ENCODE measurements around the gene RIMS4. TPM values are rescaled to one million over a fixed set of nuclear protein-coding genes. Genes with fewer than 3 reads are reported as not detected.

Gene RIMS4
- total and polyA plus RNA-seq, 9 donors, result 0.95 to 17.2 (median 3.4) TPM

DNA sequence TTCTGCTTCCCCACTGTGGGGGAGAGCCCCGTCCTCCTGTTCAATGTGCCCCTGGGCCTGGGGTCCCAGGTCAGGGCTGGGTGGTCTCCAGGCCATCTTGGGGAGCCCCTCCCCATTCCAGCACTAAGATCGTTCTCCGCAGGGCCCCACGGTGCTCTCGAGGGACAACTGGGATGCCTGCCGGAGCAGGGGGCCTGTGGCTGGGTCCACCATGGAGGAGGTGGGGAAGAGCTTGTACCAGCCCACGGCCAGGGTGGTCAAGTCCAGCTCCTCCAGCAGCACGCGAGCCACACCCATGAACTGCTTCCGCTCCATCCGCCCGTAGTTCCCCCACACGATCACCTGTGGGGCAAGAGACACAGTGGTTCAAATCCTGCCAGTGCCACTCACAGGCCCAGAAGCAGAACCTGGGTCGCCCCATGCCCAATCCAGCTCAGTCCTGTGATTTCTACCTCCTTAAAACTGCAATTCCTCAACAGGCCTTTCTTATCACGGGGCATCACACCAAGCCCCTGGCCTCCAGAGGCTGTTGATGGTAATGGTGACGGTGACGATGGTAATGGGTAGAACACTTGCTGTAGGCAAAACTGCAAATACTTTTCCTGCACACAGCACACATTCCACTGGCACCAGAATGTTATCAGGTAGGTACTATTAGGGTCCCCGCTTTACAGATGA is 54.2 kb downstream of the RIMS4 start:
- Histone ChIP-seq H3K36me3 (no peaks in the 10 kb centered on the region), H3K27me3 (no peaks in the 10 kb centered on the region), H3K4me1 (ENCODE audit: insufficient read depth) (no peaks in the 10 kb centered on the region), H3K9me3 (no peaks in the 10 kb centered on the region), H3K27ac (no peak overlapping the region), H3K4me3 (no peak overlapping the region)
- intact Hi-C loops (cut with DNase I), result loop anchor here in 1 of 4 donors (10.0 kb wide), 2 partner anchors 209 to 1161 kb away; partner anchors contain the start of genes IFT52, STK4 and TOMM34
- no peak for DNase-seq
- TF ChIP-seq EP300 (IDR thresholded peaks at IDR 0.05), result no peak
- no peak for TF ChIP-seq POLR2A (IDR thresholded peaks at IDR 0.05)
- no peak for TF ChIP-seq CTCF (IDR thresholded peaks at IDR 0.05)
- WGBS, 3 donors, result 87 to 90% (median 87%) methylated on average over 18 of the region's 18 CpGs

DNA sequence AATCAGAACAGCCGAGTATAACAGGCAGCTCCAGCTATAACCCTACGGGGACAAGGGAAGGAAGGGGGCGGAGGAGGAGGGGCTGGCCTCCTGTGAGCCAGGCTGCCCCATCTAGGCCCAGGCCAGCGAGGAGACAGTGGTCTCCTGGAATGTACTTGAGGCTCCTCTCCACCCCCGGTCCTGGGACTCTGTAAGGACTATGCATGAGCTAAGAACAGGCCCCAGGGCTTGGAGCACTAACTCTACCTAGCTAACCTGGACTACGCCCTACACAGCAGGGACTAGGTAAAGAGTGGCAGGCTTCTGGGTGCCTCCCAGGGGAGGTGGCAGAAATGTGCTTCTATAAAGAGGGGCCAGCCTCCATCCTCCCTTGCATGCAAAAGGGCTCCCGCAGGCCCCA is 55.8 kb downstream of the RIMS4 start:
- H3K27ac ChIP-seq, result no peak overlapping the region
- H3K4me1 ChIP-seq (ENCODE audit: insufficient read depth), result no peaks in the 10 kb centered on the region
- 66 to 74% (median 71%) methylated on average over 7 of the region's 7 CpGs for WGBS, 3 donors
- no peaks in the 10 kb centered on the region for H3K9me3 ChIP-seq
- no peak overlapping the region for H3K4me3 ChIP-seq
- intact Hi-C loops (cut with DNase I), result loop anchor here in 2 of 4 donors (5.0 to 10.0 kb wide), 3 partner anchors 108 to 1160 kb away; partner anchors contain the start of genes IFT52 (in 1 of the 2), STK4 (in 1 of the 2) and TOMM34 (in 1 of the 2)
- no peak for DNase-seq
- no peak for TF ChIP-seq CTCF (IDR thresholded peaks at IDR 0.05)
- no peak for TF ChIP-seq POLR2A (IDR thresholded peaks at IDR 0.05)
- no peak for TF ChIP-seq EP300 (IDR thresholded peaks at IDR 0.05)
- H3K36me3 ChIP-seq, result no peaks in the 10 kb centered on the region
- no peaks in the 10 kb centered on the region for H3K27me3 ChIP-seq

DNA sequence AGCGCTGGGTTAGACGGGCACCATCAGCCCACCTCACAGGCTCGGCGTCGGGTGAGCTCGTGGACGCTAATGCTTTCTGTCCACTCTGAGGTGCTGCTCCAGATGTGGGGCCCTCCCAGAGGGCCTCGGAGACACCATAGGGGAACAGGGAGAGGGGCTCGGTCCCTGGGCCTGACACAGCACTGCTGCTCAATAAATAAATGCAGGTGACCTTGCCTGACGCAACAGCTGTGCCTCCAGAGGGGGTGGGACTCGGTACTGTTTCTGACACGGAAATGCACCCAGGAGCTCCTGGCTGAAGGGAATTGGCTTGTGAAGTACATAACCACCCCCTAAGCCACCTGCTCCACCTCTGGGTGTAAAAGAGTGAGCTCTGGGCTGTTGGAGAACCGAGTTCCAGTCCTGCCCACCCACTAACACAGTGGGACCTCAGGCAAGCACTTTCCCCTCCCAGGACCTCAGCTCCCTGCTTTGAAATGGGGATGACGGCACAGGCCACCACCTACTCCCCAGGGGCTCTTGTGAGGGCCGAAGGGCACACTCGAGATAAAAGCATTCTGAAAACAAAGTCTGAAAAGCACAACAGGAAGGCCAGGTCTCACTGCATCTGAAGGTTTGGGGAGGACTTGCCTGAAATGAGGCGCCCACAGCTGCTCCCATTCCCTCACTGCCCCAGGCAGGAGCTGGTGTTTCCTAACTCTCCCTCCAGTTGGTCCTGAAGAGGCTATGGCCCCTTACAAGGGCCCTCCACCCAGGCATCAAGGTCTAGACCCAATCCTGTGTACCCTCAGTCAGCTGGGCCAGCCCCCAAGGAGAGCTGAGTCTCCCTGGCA is 58.0 kb downstream of the RIMS4 start:
- Histone ChIP-seq H3K36me3 (no peaks in the 10 kb centered on the region), H3K4me3 (no peak overlapping the region), H3K9me3 (no peaks in the 10 kb centered on the region), H3K4me1 (ENCODE audit: insufficient read depth) (no peaks in the 10 kb centered on the region), H3K27ac (no peak overlapping the region), H3K27me3 (no peaks in the 10 kb centered on the region)
- intact Hi-C loops (cut with DNase I), result loop anchor here in 2 of 4 donors (5.0 to 10.0 kb wide), 3 partner anchors 110 to 1158 kb away; partner anchors contain the start of genes IFT52 (in 1 of the 2), STK4 (in 1 of the 2) and TOMM34 (in 1 of the 2)
- WGBS, 3 donors, result 44 to 64% (median 57%) methylated on average over 17 of the region's 17 CpGs
- DNase-seq, result no peak
- TF ChIP-seq EP300 (IDR thresholded peaks at IDR 0.05) (no peak), POLR2A (IDR thresholded peaks at IDR 0.05) (no peak), CTCF (IDR thresholded peaks at IDR 0.05) (no peak)

- Histone ChIP-seq H3K9me3 (no peaks in the 10 kb centered on the region), H3K4me1 (ENCODE audit: insufficient read depth) (no peaks in the 10 kb centered on the region), H3K36me3 (no peaks in the 10 kb centered on the region), H3K27me3 (no peaks in the 10 kb centered on the region), H3K4me3 (no peak overlapping the region), H3K27ac (no peak overlapping the region)
- no peak for TF ChIP-seq POLR2A (IDR thresholded peaks at IDR 0.05)
- no peak for TF ChIP-seq CTCF (IDR thresholded peaks at IDR 0.05)
- no peak for TF ChIP-seq EP300 (IDR thresholded peaks at IDR 0.05)
- 54 to 69% (median 68%) methylated on average over 62 to 73 of the region's 73 CpGs for WGBS, 3 donors
- no peak for DNase-seq
- intact Hi-C loops (cut with DNase I), result loop anchor here in 2 of 4 donors (5.0 to 10.0 kb wide), 3 partner anchors 112 to 1155 kb away; partner anchors contain the start of genes IFT52 (in 1 of the 2), STK4 (in 1 of the 2) and TOMM34 (in 1 of the 2)
These were observed 60.1 kb downstream of the RIMS4 start for GRCh38 chr20:44750081-44750805.

All from ovary (tissue), 9 donors.